ENCODE measurements around the gene TULP1. TPM values are rescaled to one million over a fixed set of nuclear protein-coding genes. Genes with fewer than 3 reads are reported as not detected.
"Not testable (repeated sequence)": the region's sequence is repeated elsewhere in the genome, so short reads cannot be mapped to it uniquely, and the experiment has no call there.

The TULP1 gene
- total RNA-seq, 2 experiments from 2014 or later = not detected

GRCh38 chr6:35534407-35535170 is 21.9 kb upstream of the TULP1 start:
- no peaks in the 10 kb centered on the region for H3K9me3 Mint-ChIP-seq
- DNase-seq = no peak
- peaks cover 5% of the 10 kb centered on the region for H3K27me3 Mint-ChIP-seq
- no peak overlapping the region for H3K4me3 Mint-ChIP-seq
- H3K36me3 Mint-ChIP-seq = no peaks in the 10 kb centered on the region
- no peak overlapping the region for H3K27ac Mint-ChIP-seq
- peaks cover 4% of the 10 kb centered on the region for H3K4me1 Mint-ChIP-seq

GRCh38 chr6:35533981-35534380 is 21.3 kb upstream of the TULP1 start:
- H3K4me1 Mint-ChIP-seq = peaks cover 4% of the 10 kb centered on the region
- peaks cover 5% of the 10 kb centered on the region for H3K27me3 Mint-ChIP-seq
- DNase-seq = no peak
- no peaks in the 10 kb centered on the region for H3K36me3 Mint-ChIP-seq
- no peak overlapping the region for H3K27ac Mint-ChIP-seq
- H3K9me3 Mint-ChIP-seq = no peaks in the 10 kb centered on the region
- H3K4me3 Mint-ChIP-seq = no peak overlapping the region

- DNase-seq = no peak
- no peak overlapping the region for H3K27ac Mint-ChIP-seq
- H3K4me1 Mint-ChIP-seq = peaks cover 4% of the 10 kb centered on the region
- H3K4me3 Mint-ChIP-seq = no peak overlapping the region
- no peaks in the 10 kb centered on the region for H3K9me3 Mint-ChIP-seq
- no peaks in the 10 kb centered on the region for H3K36me3 Mint-ChIP-seq
- H3K27me3 Mint-ChIP-seq = peaks cover 5% of the 10 kb centered on the region
Measured at GRCh38 chr6:35532126-35532525, 19.4 kb upstream of the TULP1 start.

DNA sequence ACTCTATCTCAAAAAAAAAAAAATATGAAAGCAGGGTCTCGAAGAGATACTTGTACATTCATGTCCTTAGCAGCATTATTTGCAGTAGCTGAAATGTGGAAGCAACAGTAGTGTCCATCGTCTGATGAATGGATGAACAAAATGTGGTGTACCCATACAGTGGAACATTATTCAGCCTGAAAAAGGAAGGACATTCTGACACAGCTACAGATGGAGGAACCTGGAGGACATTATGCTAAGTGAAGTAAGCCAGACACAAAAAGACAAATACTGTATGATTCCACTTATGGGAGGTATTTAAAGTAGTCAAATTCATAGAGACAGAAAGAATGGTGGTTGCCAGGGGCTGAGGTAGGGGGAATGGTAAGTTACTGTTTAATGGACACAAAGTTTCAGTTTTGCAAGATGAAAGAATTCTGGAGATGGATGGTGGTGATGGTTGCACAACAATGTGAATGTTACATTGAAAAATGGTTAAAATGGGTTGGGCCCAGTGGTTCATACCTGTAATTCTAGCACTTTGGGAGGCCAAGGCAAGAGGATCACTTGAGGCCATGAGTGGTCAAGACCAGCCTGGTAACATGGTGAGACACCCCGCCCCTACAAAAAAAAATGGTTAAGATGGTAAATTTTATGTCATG is 11.8 kb upstream of the TULP1 start:
- Mint-ChIP-seq H3K36me3 (no peaks in the 10 kb centered on the region), H3K27ac (no peak overlapping the region), H3K27me3 (no peaks in the 10 kb centered on the region), H3K4me3 (no peak overlapping the region), H3K4me1 (peaks cover 15% of the 10 kb centered on the region), H3K9me3 (no peaks in the 10 kb centered on the region)
- no peak for DNase-seq

DNA sequence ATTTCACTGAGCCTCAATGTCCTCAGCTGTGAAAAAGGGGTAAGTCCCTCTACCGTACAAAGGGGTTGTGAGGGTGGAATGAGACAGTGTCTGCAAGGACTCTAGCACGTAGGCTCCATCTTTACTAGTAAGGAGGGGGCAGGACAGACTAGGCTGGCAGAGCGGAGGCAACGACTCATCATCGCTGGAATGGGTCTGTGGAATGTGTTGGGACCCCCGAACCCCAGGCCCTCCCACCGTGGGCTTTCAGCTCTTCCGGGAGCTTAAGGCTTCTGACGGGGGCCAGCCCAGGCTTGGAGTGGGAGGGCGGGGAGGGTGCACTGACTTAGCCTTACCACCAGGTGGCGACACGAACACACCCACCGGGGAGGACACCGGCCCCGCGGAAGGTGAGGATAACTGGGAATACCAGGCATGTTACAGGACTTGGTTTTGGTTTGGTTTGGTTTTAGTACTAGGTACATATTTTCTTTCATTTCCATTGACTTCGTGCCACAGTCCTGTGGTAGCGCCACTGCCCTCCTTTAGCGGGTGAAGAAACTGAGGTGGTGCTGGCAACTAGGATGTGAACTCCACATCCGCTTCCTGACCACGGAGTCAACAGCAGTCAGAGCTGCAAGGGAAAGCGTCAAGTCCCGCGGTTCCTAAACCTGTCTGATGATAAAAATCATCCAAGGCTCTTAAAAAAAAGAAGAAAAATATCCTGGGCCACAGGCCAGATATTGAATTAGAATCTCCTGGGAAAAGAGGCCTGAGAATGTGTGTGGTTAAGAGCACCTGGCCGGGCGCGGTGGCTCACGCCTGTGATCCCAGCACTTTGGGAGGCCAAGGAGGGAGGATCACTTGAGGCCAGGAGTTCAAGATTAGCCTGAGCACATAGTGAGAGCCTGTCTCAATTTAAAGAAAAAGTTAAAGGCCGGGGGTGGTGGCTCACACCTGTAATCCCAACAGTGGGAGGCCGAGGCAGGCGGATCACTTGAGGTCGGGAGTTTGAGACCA is 10.3 kb upstream of the TULP1 start:
- no peaks in the 10 kb centered on the region for H3K9me3 Mint-ChIP-seq
- H3K4me3 Mint-ChIP-seq = peak overlapping the region; percentile 65
- no peak overlapping the region for H3K27ac Mint-ChIP-seq
- H3K27me3 Mint-ChIP-seq = no peaks in the 10 kb centered on the region
- H3K36me3 Mint-ChIP-seq = no peaks in the 10 kb centered on the region
- peak; percentile 69 for DNase-seq
- peaks cover 15% of the 10 kb centered on the region for H3K4me1 Mint-ChIP-seq

DNA sequence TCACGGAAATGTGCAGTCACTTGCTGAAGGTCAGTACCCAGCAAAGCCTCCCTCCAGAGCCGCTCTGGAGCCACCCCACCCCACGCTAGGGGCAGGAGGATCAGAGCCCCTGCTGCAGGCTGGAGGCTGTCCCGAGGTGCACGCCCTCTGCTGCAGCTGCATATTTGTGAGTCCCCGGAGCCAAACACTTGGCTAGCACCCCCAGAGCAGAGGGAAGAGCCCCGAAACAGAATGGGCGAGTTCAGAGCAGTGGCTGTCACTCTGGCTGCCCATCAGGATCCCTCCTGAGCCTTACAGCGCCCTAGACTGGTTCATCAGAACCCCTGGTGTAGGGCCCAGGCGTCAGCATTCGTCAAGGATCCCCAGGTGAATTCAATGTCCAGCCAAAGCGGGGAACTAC is 9.5 kb upstream of the TULP1 start:
- no peaks in the 10 kb centered on the region for H3K36me3 Mint-ChIP-seq
- H3K4me1 Mint-ChIP-seq = peaks cover 15% of the 10 kb centered on the region
- no peak overlapping the region for H3K4me3 Mint-ChIP-seq

DNA sequence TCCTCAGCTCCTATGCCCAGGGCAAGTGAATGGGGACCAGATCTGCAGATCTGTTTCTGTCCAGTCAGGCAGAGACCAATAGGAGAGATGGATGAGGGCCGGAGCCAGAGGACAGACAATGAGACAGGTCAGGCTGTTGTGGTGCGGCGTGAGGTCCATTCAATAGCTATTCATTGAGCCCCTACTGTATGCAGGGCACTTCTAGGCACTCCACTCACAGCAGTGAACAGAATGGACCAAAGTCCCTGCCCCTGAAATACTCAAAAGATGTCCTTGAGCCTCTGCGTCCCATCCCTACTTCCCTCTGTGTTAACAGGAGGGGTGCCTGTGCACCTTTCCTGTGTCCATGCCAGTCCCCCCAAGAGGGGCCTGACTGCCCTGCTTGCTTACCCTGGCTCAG is 8.5 kb upstream of the TULP1 start:
- Mint-ChIP-seq H3K9me3 (no peaks in the 10 kb centered on the region), H3K27ac (no peak overlapping the region), H3K4me1 (peaks cover 17% of the 10 kb centered on the region), H3K27me3 (no peaks in the 10 kb centered on the region), H3K4me3 (no peak overlapping the region), H3K36me3 (no peaks in the 10 kb centered on the region)
- no peak for DNase-seq

More for the DNA sequence above, 9.5 kb upstream of the TULP1 start:
- no peak overlapping the region for H3K27ac Mint-ChIP-seq
- no peaks in the 10 kb centered on the region for H3K9me3 Mint-ChIP-seq
- no peak for DNase-seq
- H3K27me3 Mint-ChIP-seq = no peaks in the 10 kb centered on the region

DNA sequence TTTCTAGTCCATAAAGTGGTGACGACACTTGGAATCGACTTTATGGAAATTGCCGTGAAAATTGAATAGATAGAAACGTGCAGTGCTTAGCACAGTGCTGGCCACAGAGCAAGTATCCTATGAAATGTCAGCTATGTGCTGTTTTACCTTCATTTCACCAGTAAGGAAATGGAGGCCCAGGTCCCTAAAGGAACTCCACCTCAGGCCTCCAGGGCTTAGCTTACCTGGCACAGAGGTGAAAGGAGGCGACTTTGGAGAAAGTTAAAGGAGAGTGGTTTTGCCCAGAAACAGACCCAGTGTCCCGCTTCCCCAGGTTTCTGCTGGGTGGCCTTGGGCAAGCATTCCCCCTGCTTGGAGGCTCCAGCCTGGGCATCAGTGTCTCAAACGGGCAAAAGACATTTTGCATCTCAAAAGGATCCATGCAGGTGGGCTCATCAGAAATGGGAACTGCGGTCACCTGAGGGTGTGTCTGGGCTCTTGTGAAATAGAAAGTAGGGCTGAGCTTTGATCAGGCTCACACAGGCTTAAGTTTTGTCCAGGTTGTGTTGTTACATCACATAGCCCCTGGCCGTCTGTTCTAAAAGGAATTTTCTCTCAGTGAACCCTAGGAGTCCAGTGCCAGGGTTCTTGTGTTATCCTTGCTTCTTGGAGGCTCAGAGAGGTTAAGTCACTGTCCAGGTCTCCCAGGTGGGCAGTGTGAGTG is 6.8 kb upstream of the TULP1 start:
- Mint-ChIP-seq H3K27me3 (no peaks in the 10 kb centered on the region), H3K4me3 (no peak overlapping the region), H3K27ac (no peak overlapping the region), H3K9me3 (no peaks in the 10 kb centered on the region), H3K4me1 (peaks cover 15% of the 10 kb centered on the region), H3K36me3 (no peaks in the 10 kb centered on the region)
- DNase-seq = no peak

DNA sequence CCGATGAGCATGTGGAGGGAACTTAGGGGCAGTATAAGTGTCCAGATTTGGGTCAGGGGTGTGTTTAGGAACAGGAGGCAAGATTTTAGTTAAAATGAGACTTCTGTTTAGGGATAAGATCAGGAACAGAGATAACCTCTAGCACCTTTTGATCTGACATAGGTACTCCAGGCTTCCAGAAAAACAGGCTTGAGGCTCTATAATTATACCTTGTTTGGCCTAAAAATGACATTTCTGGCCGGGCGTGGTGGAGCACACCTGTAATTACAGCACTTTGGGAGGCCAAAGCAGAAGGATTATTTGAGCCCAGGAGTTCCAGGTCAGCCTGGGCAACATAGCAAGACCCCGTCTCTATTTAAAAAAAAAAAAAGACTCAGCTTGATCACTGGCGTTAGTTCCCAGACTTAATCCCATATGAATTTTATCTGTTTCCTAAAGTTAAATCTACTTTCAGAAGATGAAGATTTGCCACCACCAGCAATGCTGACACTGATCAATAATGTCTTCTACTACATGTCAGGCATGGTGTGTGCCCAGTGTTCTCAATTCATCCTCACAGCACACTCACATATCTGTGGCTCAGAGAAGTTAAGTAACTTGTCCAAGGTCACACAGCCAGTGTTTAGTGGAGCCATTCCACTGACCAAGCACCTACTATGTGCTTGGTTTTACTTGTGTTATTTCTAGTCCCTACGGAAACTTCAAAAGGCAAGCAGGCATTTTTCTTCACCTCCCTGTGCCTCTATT is 6.0 kb upstream of the TULP1 start:
- no peak overlapping the region for H3K27ac Mint-ChIP-seq
- H3K27me3 Mint-ChIP-seq = no peaks in the 10 kb centered on the region
- no peak for DNase-seq
- H3K36me3 Mint-ChIP-seq = no peaks in the 10 kb centered on the region
- H3K9me3 Mint-ChIP-seq = no peaks in the 10 kb centered on the region
- H3K4me3 Mint-ChIP-seq = no peak overlapping the region
- H3K4me1 Mint-ChIP-seq = peaks cover 12% of the 10 kb centered on the region

- not testable (repeated sequence) for DNase-seq
Measured at GRCh38 chr6:35517978-35518377, 5.3 kb upstream of the TULP1 start.

DNA sequence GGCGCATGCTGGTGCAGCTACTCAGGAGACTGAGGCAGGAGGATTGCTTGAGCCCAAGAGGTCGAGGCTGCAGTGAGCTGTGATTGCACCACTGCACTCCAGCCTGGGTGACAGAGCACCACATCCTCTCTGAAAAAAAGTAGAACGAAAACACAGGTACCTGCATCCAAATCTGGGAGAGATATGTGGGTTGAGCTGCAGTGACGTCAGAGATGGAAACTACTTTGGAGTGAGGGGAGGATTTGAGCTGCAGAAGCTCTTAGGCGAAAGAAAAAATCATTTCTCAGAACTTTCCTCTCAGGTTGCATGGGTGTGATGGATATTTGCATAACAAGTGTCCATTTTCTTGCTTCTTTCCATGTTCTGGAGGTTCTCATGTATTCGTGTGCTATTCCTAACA is 4.0 kb upstream of the TULP1 start:
- Mint-ChIP-seq H3K36me3 (no peaks in the 10 kb centered on the region), H3K4me1 (peaks cover 2% of the 10 kb centered on the region), H3K27ac (no peak overlapping the region), H3K27me3 (no peaks in the 10 kb centered on the region), H3K9me3 (no peaks in the 10 kb centered on the region), H3K4me3 (no peak overlapping the region)
- no peak for DNase-seq

More at GRCh38 chr6:35517978-35518377, 5.3 kb upstream of the TULP1 start:
- not testable (repeated sequence) for H3K4me3 Mint-ChIP-seq, H3K36me3 Mint-ChIP-seq, H3K27me3 Mint-ChIP-seq, H3K27ac Mint-ChIP-seq, H3K9me3 Mint-ChIP-seq, H3K4me1 Mint-ChIP-seq

- not testable (repeated sequence) for H3K36me3 Mint-ChIP-seq, H3K27me3 Mint-ChIP-seq, H3K9me3 Mint-ChIP-seq, H3K27ac Mint-ChIP-seq, H3K4me1 Mint-ChIP-seq, DNase-seq, H3K4me3 Mint-ChIP-seq
Measured at GRCh38 chr6:35515939-35516338, 3.2 kb upstream of the TULP1 start.

- Mint-ChIP-seq H3K4me1 (peaks cover 7% of the 10 kb centered on the region), H3K27ac (no peak overlapping the region), H3K4me3 (no peak overlapping the region), H3K36me3 (no peaks in the 10 kb centered on the region), H3K9me3 (no peaks in the 10 kb centered on the region), H3K27me3 (peaks cover 15% of the 10 kb centered on the region)
- no peak for DNase-seq
Measured at GRCh38 chr6:35514587-35514986, 1.9 kb upstream of the TULP1 start.

- no peak for DNase-seq
- H3K9me3 Mint-ChIP-seq = no peaks in the 10 kb centered on the region
- H3K27me3 Mint-ChIP-seq = peaks cover 15% of the 10 kb centered on the region
- H3K4me1 Mint-ChIP-seq = peaks cover 7% of the 10 kb centered on the region
- no peaks in the 10 kb centered on the region for H3K36me3 Mint-ChIP-seq
- no peak overlapping the region for H3K27ac Mint-ChIP-seq
- no peak overlapping the region for H3K4me3 Mint-ChIP-seq
Measured at GRCh38 chr6:35512006-35512405, 690 bp downstream of the TULP1 start.

All from activated naive CD8-positive, alpha-beta T cell treated with anti-CD3 and anti-CD28 coated beads for 36 hours (primary cell).